Measurements from ENCODE around the gene XRCC1.
"Not testable (repeated sequence)": the region's sequence is repeated elsewhere in the genome, so short reads cannot be mapped to it uniquely, and the experiment has no call there.

The XRCC1 gene

DNA sequence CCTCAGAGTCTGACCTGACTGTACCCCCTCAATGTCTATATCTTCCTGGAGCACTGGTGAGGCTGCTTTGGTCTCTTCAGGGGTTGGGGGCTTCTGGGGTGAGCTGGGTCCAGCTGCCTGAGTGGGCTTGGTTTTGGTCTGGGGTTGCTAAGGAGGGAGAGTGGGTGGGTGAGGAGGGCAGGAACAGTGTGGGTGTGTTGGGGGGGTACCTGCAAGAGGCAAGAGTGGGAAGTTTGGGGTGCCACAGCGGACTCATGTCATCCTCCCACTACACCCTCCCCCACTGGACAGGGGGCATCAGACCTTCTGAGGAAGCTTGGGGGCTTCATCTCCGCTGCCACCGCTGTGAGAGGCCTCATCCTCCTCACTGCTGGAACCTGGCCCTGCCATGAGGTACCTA, 28.7 kb downstream of the XRCC1 start:
- DNase-seq (ENCODE audit: low read depth), result no peak

DNA sequence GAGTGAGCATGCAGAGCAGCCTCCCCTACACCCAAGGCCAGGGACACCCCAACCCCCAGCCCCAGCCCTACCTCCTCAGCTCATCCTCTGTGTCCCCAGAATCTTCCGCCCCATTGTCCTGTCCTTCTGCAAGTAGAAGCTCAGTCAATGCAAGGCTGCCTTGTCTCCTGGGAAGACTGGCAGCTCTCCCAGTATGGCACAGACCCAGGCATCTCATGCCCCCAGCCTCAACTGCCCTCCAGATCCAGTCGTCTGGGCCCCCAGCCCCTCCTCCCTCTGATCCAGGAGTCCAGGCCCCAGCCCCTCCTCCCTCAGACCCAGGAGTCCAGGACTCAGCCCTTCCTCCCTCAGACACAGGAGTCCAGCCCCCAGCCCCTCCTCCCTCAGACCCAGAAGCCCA, 29.3 kb downstream of the XRCC1 start:
- no peak for DNase-seq (ENCODE audit: low read depth)

DNA sequence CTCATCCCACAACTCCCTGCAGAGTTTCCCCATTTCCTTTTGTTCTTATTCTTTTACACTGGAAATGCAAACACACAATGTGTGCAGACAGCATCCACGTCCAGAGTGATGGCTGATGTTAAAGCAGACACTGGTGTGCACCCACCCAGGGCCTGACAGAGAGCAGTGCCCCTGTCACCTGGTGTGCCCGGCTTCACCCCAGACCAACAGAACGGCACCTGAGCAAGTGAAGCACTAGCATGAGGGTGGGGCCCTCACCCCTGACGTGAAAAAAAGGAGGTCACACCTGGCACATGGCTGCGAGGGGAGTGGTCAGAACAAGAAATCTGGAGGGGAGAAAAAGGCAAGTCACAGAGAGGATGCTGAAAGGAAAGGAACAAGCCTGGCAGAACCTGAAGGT, 30.1 kb downstream of the XRCC1 start:
- DNase-seq (ENCODE audit: low read depth), result no peak

DNA sequence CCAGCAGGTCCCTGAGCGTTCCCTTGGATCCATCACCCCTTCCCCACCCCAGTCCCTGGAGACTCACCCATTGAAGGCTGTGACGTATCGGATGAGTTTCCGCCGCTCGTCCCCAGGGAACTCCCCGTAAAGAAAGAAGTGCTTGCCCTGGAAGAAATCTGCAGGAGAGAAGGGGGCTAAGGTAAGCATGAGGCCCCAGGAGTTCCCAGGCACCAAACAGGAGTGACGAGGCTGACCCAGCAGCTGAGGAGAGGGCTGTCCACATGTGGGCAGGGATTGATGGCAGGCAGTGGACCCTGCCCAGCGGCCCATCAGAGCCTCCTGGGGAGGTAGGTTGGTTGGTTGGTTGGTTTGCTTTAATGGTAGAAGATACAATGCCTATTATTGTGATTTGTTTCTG, 31.2 kb downstream of the XRCC1 start:
- DNase-seq (ENCODE audit: low read depth), result no peak

DNA sequence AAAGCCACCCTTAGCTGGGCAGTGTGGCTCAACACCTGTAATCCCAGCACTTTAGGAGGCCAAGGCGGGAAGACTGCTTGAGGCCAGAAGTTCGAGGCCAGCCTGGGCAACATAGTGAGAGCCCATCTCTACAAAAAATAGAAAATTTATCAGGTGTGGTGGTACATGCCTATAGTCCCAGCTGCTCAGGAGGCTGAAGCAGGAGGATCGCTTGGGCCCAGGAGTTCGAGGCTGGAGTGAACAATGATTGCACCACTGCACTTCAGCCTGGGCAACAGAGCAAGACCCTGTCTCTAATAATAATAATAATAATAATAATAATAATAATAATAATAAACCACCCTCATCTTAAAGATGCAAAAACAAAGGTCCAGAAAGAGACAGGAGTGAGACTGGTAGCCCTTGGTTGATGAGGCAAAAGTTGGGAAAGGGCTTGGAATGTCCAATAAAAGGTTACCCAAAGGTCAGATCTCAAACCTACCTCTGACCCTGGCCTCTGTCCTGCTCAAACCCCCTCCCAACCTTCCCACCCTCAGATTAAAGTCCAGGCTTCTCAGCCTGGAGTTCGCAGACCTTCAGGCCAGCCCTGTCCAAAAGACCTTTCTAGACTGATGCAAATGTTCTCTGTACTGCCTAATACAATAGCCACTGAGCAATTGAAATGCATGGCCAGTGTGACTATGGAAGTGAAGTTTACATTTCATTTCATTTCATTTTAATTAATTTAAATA, 33.2 kb downstream of the XRCC1 start:
- DNase-seq (ENCODE audit: low read depth), result no peak

DNA sequence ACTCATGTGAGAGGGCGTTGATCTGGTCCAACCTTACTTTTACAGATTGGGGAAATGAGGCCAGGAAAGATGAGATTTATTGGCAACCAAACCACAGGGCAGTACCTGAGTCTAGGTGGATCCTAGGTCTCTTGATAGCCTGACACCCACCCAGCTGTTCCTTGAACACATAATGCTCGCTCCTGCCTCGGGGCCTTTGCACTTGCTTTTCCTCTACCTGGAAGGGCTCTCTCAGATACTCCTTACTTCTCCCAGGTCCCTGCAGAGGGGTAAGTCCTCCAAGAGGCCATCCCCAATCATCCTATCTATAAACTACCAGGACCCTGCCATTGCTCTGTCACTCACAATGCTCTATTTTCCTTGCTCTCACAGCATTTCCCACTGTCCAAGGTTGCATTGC, 34.9 kb downstream of the XRCC1 start:
- no peak for DNase-seq (ENCODE audit: low read depth)

DNA sequence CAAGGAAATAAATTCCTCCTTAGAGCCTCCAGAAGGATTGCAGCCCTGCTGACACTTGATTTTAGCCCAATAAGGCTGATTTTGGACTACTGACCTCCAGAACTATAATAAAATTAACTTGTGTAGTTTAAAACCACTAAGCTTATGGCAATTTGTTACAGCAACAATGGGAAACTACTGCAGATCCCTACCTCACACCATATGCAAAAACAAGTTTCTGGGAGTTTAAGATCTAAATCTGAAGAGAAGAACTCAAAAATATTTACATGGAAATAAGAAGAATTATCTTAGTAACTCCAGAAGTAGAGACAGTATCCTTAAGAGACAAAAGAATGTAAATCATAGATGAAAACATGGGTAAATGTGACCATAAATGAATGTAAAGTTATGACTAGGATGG, 36.4 kb downstream of the XRCC1 start:
- no peak for DNase-seq (ENCODE audit: low read depth)

DNA sequence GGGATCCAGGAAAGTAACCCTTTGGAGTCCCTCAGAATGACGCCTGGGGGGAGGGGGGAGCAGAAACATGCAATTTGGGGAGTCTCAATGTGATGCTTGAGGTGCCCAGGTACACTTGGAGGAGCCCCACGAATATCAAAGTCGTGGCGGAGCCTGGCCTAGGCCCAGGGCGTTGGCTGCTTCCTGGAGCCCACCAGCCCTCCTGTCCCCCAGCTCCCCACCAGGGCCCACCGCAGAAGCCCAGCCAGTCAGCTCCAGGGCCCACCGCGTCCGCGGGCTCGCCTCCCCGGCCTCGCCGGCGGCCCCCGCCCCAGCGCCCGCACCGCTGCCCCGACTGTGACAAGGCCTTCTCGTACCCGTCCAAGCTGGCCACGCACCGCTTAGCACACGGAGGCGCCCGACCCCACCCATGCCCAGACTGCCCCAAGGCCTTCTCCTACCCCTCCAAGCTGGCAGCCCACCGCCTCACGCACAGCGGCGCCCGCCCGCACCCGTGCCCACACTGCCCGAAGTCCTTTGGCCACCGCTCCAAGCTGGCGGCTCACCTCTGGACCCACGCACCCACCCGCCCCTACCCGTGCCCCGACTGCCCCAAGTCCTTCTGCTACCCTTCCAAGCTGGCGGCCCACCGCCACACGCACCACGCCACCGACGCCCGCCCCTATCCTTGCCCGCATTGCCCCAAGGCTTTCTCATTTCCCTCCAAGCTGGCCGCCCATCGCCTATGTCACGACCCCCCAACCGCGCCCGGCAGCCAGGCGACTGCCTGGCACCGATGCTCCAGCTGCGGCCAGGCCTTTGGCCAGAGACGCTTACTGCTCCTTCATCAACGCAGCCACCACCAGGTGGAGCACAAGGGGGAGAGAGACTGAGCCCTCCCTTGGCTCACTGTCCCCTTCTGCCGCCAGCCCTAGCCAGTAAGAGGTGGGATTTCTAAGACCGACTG, 40.2 kb downstream of the XRCC1 start:
- DNase-seq (ENCODE audit: low read depth), result no peak

DNA sequence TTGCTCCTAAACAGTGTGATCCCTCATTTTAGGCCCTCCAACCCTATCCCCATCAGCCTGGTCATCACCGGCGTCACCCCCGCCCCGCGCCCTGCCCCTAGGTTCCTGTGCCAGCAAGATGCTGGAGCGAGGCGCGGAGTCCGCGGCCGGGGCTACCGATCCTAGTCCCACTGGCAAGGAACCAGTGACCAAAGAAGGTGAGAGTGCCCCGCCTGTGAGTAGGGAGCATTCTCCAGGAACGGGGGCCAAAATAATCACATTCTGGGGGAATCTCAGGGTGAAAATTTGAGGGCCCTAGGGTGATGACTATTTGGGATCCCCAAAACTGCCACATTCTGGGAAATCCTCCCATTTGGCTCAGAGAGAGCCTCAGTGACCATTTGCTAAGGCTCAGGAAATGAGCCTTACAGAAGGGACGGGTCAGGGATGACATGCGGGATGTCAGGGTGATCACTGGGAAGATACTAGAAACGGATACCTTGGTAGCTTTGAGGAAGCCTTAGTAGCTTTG, 41.0 kb downstream of the XRCC1 start:
- DNase-seq (ENCODE audit: low read depth), result no peak

DNA sequence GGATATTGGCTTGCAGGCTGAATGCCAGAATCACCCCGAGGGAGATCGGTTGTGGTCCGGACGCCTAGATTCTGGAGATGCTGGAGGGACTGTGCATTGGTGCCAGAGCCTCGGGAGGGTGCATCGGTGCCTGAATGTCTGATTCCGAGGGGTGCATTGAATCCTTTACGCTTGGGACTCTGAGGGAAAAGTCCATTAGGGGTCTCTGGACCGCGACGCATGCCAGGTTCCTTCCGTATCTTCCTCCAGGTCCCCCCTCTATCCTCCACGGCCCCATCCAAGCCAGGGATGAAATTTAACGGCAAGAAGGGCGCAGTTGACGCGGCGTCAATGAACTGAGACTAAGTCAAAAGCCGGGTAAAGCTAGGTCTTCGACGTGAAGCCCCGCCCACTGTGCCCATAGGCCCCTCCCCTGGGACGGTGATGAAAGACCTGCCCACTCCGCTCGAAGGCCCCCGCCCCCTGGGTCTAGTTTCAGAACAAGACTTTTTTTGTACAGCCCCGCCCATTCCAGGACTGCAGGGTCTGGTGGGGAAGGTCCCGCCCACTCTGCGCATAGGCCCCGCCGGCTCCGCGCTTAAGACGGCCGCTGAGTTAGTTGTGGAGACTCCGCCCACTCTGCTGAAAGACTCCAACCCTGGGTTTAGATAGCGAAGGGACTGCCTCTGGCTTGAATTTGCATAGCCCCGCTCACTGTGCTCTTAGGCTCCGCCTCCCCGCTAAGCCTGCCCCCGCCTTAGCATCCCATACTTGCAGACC, 41.6 kb downstream of the XRCC1 start:
- peak; percentile 89 for DNase-seq (ENCODE audit: low read depth)

DNA sequence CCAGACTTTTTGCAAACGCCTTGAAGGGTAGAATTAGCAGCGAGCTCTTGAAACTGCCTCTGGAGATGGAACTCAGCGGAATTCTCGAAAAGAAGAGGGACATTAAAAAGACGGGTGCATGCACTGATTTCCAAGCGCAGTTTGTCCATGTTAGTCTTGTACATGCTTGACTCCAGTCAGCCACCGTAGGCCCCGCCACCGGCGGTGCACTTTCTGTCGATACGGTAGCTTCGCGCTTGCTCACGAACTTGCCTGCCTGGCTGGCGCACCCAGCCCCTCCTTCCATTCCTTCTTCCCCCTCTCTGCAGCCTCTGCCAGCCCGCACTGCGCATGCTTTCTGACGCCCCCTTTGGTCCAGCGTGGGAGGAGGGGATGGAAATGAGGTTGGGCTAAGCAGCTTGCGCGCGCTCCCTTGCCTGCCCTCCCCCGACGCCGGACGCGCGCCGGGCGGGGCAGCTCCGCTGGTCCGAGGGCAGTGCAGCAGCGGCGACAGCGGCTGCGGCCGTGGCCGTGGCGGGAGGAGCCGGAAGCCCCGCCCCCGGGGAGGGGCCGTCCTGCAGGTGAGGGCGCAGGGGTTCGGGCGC, 42.3 kb downstream of the XRCC1 start, which contains the start of gene ZNF575:
TSS of gene ZNF575 (plus strand) at position 227 of the 584 bp plus-strand sequence. CDS start 1,235 bp downstream, outside the sequence.
- DNase-seq (ENCODE audit: low read depth), result peak; percentile 69

DNA sequence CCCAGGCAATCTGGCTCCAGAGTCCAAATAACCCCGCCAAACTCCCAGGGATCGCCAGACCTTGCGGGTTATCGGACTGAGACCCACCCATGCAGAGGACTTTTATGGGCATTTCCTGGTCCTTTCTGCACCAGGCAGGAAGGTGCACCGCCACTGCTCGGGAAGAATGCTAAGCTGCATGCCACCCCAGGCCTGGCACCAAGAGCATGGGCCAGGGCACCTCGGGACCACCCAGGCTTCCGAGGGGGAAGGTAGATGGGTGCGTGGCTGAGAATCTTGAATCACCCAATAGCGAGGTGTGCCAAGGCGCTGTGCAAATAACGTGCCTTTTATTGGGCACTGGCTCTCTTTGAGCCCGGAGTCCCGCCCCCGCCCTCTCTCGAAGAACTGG, 42.8 kb downstream of the XRCC1 start:
- no peak for DNase-seq (ENCODE audit: low read depth)

DNA sequence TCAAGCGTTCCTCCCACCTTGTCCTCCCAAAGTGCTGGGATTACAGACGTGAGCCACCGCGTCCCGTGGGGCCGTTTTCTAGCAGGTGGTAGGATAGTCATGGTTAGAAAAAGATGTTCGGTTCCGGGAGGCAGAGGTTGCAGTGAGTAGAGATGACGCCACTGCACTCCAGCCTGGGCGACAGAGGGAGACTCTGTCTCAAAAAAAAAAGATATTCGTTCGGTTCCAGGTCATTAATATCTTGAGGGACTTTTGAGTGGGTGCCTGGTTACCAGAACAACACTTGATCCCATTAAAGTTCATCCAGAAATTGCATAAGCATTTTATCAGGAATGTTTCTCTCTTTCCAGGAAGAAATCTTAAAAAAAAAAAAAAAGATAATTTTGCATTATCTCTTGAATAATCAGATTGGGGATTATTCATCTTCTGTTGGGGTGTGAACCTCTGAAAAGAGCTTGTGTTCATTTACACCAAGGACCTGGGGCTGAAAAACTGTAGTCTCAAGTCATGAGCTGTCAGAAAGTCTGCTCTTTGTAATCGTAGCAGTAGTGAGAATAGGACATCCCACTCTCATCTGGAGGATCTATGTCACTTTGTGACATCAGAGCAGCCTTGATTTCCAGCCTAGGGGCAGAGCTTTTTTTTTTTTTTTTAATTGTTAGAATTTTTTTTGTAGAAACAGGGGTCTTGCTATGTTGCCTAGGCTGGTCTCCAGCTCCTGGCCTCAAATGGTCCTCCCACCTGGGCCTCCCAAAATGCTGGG, 47.3 kb downstream of the XRCC1 start:
- no peak for DNase-seq (ENCODE audit: low read depth)

DNA sequence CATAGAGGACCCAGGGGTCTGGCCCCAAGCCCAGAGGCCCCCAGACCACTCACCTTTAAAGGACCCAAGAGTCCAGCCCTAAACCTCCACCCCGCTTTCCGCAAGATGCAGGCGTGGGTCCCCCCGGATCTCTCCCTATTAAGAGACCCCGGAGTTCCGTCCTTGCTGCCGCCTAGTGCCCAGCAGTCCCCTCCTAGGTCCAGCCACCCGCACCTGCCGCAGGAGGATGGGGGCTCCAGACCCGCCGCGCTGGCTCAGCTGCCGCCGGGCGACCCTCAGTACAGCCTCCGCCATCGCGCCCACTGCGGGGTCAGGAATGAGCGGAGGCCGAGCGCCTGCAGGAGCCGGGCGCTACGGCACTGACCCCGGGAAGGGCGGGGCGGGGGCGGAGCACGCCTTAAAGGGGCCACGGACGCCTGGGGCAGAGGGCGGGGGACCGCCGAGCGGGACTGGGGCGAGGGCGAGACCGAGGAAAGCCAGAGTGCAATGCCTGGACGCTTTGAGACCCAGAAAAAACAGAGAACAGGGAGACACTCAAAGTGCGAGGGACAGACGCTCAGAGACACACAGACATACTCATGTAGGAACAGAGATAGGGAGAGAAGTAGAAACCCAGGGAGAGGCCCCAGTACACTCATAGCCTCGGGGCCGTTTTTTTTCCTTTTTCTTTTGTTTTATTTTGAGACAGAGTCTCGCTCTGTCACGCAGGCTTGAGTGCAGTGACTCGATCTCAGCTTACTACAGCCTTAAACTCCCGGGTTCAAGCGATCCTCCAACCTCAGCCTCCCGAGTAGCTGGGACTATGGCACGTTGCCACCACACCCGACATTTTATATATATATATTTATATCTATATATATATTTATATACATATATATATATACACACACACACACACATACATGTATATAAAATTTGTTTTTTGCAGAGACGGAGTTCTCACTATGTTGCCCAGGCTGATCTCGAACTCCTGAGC, 48.2 kb downstream of the XRCC1 start, which contains the start of gene ETHE1:
TSS of gene ETHE1 (minus strand) at position 318 of the 976 bp plus-strand sequence. CDS start at position 294, 24 bp downstream.
- DNase-seq (ENCODE audit: low read depth), result peak; percentile 49

DNA sequence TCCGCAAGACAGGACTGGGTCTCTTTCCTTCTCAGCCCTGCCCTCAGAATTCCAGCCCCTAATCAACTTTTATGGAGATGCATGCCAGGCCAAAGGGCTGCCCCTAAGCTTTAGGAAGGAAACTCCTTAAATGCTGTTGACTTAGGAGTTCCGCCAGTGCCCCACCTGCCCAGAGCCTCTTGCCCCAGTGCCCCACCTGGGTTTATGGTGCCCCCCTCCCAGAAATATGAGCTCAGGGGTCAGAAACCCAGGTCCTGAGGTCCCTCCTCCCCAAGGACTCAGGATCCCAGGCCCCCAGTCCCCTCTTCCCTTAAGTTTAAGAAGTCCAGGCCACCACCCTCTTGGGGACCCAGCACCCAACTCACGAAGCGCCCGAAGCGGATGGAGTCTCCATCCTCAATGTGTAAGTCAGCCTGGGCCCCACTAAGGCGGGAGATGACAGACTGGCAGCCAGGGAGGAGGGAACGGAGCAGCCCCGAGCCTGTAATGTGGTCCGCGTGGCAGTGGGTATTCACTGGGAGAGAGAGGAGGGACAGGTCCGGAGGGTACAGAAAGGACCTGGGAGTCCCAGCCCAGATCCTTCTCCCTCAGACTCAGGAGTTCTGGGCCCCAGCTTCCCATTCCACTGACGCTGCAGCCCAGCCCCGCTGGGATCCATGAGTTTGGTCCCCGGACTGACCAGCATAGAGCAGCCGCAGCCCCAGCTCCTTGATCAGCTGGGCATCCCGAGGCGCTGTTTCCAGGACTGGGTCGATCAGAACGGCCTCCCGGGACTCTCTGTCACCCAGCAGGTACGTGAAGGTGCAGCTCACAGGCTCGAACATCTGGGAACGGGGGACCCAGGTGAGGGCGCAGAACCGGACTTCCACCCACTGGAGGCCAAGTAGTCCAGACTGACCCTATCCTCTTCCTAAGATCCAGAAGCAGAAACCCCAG, 49.2 kb downstream of the XRCC1 start:
- DNase-seq (ENCODE audit: low read depth), result no peak

DNA sequence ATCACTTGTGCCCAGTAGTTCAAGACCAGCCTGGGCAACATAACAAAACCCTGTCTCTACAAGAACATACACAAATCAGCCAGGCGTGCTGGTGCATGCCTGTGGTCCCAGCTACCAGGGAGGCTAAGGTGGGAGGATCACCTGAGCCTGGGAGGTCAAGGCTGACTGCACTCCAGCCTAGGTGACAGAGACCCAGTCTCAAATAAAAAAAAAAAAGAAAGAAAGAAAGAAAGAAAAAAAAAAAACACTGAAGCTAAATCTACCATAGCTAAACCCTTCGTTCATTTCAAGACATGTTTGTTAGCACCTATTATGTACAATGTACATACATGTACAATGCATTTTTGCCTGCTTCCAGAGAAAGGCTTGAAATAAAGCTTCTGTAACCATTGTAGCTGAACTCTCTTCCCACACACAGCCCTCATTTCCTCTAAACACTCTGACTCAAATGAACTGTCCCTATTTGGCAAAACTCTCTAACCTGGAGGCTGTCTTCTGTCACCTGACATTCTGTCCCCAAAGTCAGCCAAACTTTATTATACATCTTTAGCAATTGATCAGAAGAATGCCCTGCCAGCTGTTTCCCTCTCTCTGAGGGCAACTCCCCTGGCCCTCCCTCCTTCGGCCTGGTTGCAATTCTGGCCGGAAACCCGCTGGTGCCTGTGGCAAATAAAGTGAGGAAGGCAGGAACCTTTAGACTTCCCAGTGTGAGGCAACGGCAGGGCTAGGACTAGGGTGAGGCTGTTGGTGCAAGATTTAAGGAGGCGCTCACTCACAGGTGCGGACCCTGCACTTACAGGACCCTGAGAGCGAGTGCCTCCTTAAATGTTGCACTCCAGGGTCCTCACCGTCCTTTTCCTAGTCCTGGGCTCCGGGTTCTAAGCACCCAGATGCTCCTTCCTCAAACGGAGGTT, 50.1 kb downstream of the XRCC1 start:
- no peak for DNase-seq (ENCODE audit: low read depth)

DNA sequence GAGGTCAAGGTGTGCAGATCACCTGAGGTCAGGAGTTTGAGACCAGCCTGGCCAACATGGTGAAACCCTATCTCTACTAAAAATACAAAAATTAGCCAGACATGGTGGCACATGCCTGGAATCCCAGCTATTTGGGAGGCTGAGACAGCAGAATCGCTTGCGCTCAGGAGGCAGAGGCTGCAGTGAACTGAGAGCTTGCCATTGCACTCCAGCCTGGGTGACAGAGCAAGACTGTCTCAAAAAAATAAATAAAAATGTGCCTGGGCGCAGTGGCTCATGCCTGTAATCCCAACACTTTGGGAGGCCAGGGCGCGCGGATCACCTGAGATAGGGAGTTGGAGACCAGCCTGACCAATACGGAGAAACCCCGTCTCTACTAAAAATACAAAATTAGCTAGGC, 51.6 kb downstream of the XRCC1 start:
- DNase-seq (ENCODE audit: low read depth), result not testable (repeated sequence)
